ENCODE data around the gene KMT2C.
"Not testable (repeated sequence)": the region's sequence is repeated elsewhere in the genome, so short reads cannot be mapped to it uniquely, and the experiment has no call there.

KMT2C gene

DNA sequence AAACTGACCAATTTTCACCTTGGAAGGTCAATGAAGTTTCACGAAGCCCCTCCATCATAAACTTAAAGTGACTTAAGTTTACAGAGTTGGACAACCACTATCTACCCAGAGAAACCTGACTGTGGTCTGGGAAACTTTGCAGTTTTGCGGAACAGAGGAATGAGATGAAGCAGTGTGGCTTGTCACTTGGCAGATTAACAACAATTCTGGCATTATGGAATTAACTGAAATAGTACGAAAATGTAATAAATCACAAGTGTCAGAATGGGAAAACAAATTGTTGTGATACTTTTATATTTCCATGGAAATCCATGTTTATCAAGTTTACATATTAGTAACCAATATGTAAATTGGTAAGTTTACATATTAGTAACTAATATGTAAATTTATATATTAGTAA, 4.9 kb downstream of the KMT2C start:
- Histone ChIP-seq H3K9ac (ENCODE audit: low read depth, low read length) (no peak overlapping the region), H3K4me1 (ENCODE audit: insufficient read depth, low read length) (peaks cover 23% of the 10 kb centered on the region), H3K27me3 (ENCODE audit: insufficient read depth, low read length, poor library complexity) (no peaks in the 10 kb centered on the region), H2AFZ (ENCODE audit: low read depth, low read length) (no peak overlapping the region), H3K9me3 (ENCODE audit: insufficient read depth, low read length, severe bottlenecking) (no peaks in the 10 kb centered on the region), H3K27ac (ENCODE audit: low read length) (no peak overlapping the region), H3K4me2 (ENCODE audit: insufficient read depth, low read length) (peak overlapping the region; percentile 28; the same call in 1 of the 2 replicates), H3K4me3 (ENCODE audit: low read depth in 1 of 2, low read length in 2 of 2) (no peak overlapping the region), H4K20me1 (ENCODE audit: insufficient read depth, low read length) (peaks cover 57% of the 10 kb centered on the region), H3K79me2 (ENCODE audit: insufficient read depth, low read length) (peaks cover 98% of the 10 kb centered on the region), H3K36me3 (ENCODE audit: insufficient read depth, low read length) (peaks cover 2% of the 10 kb centered on the region; the same call in 1 of the 2 replicates)
- TF ChIP-seq, protein P1, sequence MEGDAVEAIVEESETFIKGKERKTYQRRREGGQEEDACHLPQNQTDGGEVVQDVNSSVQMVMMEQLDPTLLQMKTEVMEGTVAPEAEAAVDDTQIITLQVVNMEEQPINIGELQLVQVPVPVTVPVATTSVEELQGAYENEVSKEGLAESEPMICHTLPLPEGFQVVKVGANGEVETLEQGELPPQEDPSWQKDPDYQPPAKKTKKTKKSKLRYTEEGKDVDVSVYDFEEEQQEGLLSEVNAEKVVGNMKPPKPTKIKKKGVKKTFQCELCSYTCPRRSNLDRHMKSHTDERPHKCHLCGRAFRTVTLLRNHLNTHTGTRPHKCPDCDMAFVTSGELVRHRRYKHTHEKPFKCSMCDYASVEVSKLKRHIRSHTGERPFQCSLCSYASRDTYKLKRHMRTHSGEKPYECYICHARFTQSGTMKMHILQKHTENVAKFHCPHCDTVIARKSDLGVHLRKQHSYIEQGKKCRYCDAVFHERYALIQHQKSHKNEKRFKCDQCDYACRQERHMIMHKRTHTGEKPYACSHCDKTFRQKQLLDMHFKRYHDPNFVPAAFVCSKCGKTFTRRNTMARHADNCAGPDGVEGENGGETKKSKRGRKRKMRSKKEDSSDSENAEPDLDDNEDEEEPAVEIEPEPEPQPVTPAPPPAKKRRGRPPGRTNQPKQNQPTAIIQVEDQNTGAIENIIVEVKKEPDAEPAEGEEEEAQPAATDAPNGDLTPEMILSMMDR (IDR thresholded peaks at IDR 0.05; ENCODE audit: borderline replicate concordance, extremely low read depth, low read length, poor library complexity, severe bottlenecking): no peak
- TF ChIP-seq EZH2 (IDR thresholded peaks at IDR 0.05; ENCODE audit: borderline replicate concordance, low read depth, low read length, severe bottlenecking): no peak
- ATAC-seq (ENCODE audit: insufficient read depth, low read depth) (no peak), DNase-seq (no peak)

DNA sequence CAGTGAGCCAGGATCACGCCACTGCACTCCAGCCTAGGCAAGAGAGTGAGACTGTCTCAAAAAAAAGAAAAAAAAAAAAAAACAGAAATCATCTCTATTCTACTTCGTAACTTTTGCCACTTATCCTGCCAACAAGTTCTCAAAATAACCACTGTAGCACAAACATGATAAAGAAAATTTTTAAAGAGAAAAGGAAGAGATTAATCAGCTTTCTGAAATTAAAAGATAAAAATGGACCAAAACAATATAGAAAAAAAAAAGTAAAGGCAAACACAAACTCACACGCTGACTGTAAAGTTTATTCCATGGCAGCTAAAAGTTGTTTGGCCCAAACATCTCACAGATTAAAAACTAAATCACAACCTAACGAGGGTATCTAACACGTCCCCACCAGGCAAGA, 5.7 kb downstream of the KMT2C start:
- H3K36me3 ChIP-seq (ENCODE audit: insufficient read depth, low read length); H3K4me2 ChIP-seq (ENCODE audit: insufficient read depth, low read length); ATAC-seq (ENCODE audit: insufficient read depth, low read depth); H3K27ac ChIP-seq (ENCODE audit: low read length); H3K4me3 ChIP-seq (ENCODE audit: low read depth in 1 of 2, low read length in 2 of 2); H2AFZ ChIP-seq (ENCODE audit: low read depth, low read length); H3K9ac ChIP-seq (ENCODE audit: low read depth, low read length); H3K27me3 ChIP-seq (ENCODE audit: insufficient read depth, low read length, poor library complexity); H3K9me3 ChIP-seq (ENCODE audit: insufficient read depth, low read length, severe bottlenecking); DNase-seq: not testable (repeated sequence)
- peaks cover 64% of the 10 kb centered on the region for H4K20me1 ChIP-seq (ENCODE audit: insufficient read depth, low read length)
- peaks cover 100% of the 10 kb centered on the region for H3K79me2 ChIP-seq (ENCODE audit: insufficient read depth, low read length)
- H3K4me1 ChIP-seq (ENCODE audit: insufficient read depth, low read length): peaks cover 23% of the 10 kb centered on the region

DNA sequence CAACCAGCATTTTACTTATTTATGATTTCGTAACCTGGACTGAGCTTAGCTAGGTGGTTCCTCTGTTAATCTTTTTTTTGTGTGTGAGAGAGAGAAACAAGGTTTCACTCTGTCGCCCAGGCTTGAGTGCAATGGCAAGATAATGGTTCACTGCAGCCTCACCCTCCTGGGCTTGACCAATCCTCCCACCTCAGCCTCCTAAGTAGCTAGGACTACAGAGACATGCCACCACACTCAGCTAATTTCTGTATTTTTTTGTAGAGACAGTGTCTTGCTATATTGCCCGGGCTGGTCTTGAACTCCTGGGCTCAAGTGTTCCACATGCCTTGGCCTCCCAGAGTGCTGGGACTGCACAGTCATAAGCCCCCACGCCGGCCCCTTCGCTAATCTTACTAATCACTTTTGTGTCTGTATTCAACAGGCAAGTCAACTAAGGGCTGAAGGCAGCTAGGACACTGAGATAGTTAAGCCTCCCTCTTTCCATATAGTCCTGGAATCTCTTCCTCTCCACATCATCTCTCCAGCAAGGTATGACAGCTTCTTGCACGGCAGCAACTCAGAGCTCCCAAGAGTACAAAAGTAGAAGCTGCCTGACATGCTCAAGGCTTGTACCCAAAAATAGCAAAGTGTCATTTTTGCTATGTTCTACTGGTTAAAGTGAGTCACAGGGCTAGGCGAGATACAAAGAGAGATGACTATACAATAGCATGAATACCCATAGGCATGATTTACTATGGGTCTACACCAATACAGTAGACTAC, 11.3 kb downstream of the KMT2C start:
- H3K27me3 ChIP-seq (ENCODE audit: insufficient read depth, low read length, poor library complexity): no peaks in the 10 kb centered on the region
- peaks cover 62% of the 10 kb centered on the region for H4K20me1 ChIP-seq (ENCODE audit: insufficient read depth, low read length)
- H3K9me3 ChIP-seq (ENCODE audit: insufficient read depth, low read length, severe bottlenecking): peaks cover 5% of the 10 kb centered on the region
- DNase-seq: no peak
- no peak overlapping the region for H3K9ac ChIP-seq (ENCODE audit: low read depth, low read length)
- no peak overlapping the region for H3K27ac ChIP-seq (ENCODE audit: low read length)
- no peak for ATAC-seq (ENCODE audit: insufficient read depth, low read depth)
- TF ChIP-seq, protein P1 (IDR thresholded peaks at IDR 0.05; ENCODE audit: borderline replicate concordance, extremely low read depth, low read length, poor library complexity, severe bottlenecking): no peak
- TF ChIP-seq EZH2 (IDR thresholded peaks at IDR 0.05; ENCODE audit: borderline replicate concordance, low read depth, low read length, severe bottlenecking): no peak
- no peak overlapping the region for H3K4me2 ChIP-seq (ENCODE audit: insufficient read depth, low read length)
- no peak overlapping the region for H2AFZ ChIP-seq (ENCODE audit: low read depth, low read length)
- H3K4me1 ChIP-seq (ENCODE audit: insufficient read depth, low read length): no peaks in the 10 kb centered on the region
- no peak overlapping the region for H3K4me3 ChIP-seq (ENCODE audit: low read depth in 1 of 2, low read length in 2 of 2)
- H3K36me3 ChIP-seq (ENCODE audit: insufficient read depth, low read length): peaks cover 13% of the 10 kb centered on the region
- peaks cover 100% of the 10 kb centered on the region for H3K79me2 ChIP-seq (ENCODE audit: insufficient read depth, low read length)

DNA sequence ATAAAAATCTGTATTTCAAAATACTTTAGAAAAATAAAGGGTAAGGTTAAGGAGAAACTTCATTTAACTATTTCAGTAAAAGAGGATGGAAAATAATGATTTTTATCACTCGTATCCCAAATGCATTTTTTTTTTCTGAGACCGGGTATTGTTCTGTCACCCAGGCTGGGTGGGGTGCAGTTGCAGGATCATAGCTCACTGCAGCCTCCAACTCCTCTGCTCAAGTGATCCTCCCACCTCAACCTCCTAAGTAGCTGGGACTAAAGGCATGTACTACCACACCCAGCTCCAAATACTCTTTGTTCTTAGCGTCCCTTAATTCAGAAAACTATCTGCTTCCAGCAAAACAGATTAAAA, 11.8 kb downstream of the KMT2C start:
- no peaks in the 10 kb centered on the region for H3K4me1 ChIP-seq (ENCODE audit: insufficient read depth, low read length)

DNA sequence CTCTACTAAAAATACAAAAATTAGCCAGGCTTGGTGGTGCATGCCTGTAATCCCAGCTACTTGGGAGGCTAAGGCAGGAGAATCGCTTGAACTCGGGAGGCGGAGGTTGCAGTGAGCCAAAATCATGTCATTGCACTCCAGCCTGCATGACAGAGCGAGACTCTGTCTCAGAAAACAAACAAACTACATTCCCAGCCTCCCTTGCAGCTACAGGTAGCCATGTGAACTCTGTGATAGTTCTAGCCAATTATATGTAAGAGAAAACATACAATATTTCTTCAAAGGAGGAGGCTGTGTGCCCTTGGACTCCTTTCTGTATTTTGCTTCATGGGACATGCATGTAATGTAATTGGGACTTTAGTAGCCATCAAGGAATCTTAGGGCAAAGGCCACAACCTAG, 12.6 kb downstream of the KMT2C start:
- not testable (repeated sequence) for ATAC-seq (ENCODE audit: insufficient read depth, low read depth); H3K4me3 ChIP-seq (ENCODE audit: low read depth in 1 of 2, low read length in 2 of 2); H3K4me1 ChIP-seq (ENCODE audit: insufficient read depth, low read length); DNase-seq; H2AFZ ChIP-seq (ENCODE audit: low read depth, low read length); H3K9me3 ChIP-seq (ENCODE audit: insufficient read depth, low read length, severe bottlenecking); H3K4me2 ChIP-seq (ENCODE audit: insufficient read depth, low read length); H3K27ac ChIP-seq (ENCODE audit: low read length); H3K9ac ChIP-seq (ENCODE audit: low read depth, low read length); H3K27me3 ChIP-seq (ENCODE audit: insufficient read depth, low read length, poor library complexity)
- peaks cover 60% of the 10 kb centered on the region for H4K20me1 ChIP-seq (ENCODE audit: insufficient read depth, low read length)
- H3K36me3 ChIP-seq (ENCODE audit: insufficient read depth, low read length): peaks cover 13% of the 10 kb centered on the region
- peaks cover 100% of the 10 kb centered on the region for H3K79me2 ChIP-seq (ENCODE audit: insufficient read depth, low read length)

More for the DNA sequence above, 11.8 kb downstream of the KMT2C start:
- H3K4me2 ChIP-seq (ENCODE audit: insufficient read depth, low read length): no peak overlapping the region
- TF ChIP-seq, protein P1 (IDR thresholded peaks at IDR 0.05; ENCODE audit: borderline replicate concordance, extremely low read depth, low read length, poor library complexity, severe bottlenecking): no peak
- no peak for TF ChIP-seq EZH2 (IDR thresholded peaks at IDR 0.05; ENCODE audit: borderline replicate concordance, low read depth, low read length, severe bottlenecking)
- H2AFZ ChIP-seq (ENCODE audit: low read depth, low read length): no peak overlapping the region
- H3K79me2 ChIP-seq (ENCODE audit: insufficient read depth, low read length): peaks cover 100% of the 10 kb centered on the region
- no peak for ATAC-seq (ENCODE audit: insufficient read depth, low read depth)
- H3K27me3 ChIP-seq (ENCODE audit: insufficient read depth, low read length, poor library complexity): no peaks in the 10 kb centered on the region
- no peak overlapping the region for H3K9ac ChIP-seq (ENCODE audit: low read depth, low read length)
- H3K27ac ChIP-seq (ENCODE audit: low read length): no peak overlapping the region
- H3K4me3 ChIP-seq (ENCODE audit: low read depth in 1 of 2, low read length in 2 of 2): no peak overlapping the region
- H3K9me3 ChIP-seq (ENCODE audit: insufficient read depth, low read length, severe bottlenecking): peaks cover 5% of the 10 kb centered on the region
- no peak for DNase-seq
- peaks cover 59% of the 10 kb centered on the region for H4K20me1 ChIP-seq (ENCODE audit: insufficient read depth, low read length)
- H3K36me3 ChIP-seq (ENCODE audit: insufficient read depth, low read length): peaks cover 13% of the 10 kb centered on the region

DNA sequence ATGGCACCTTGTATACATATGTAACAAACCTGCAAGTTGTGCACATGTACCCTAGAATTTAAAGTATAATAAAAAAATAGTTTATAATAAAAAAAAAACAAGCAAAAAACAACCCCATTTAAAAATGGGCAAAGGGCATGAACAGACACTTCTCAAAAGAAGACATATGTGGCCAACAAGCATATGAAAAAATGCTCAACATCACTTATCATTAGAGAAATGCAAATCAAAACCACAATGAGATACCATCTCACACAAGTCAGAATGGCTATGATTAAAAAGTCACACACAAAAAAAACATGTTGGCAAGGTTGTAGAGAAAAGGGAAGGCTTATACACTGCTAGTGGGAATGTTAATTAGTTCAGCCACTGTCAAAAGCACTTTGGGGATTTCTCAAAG, 14.9 kb downstream of the KMT2C start:
- H3K4me2 ChIP-seq (ENCODE audit: insufficient read depth, low read length); H3K27me3 ChIP-seq (ENCODE audit: insufficient read depth, low read length, poor library complexity); H3K9ac ChIP-seq (ENCODE audit: low read depth, low read length); H3K27ac ChIP-seq (ENCODE audit: low read length); H2AFZ ChIP-seq (ENCODE audit: low read depth, low read length); ATAC-seq (ENCODE audit: insufficient read depth, low read depth); H3K4me1 ChIP-seq (ENCODE audit: insufficient read depth, low read length); H3K9me3 ChIP-seq (ENCODE audit: insufficient read depth, low read length, severe bottlenecking); H3K4me3 ChIP-seq (ENCODE audit: low read depth in 1 of 2, low read length in 2 of 2); DNase-seq: not testable (repeated sequence)
- peaks cover 51% of the 10 kb centered on the region for H4K20me1 ChIP-seq (ENCODE audit: insufficient read depth, low read length)
- peaks cover 11% of the 10 kb centered on the region for H3K36me3 ChIP-seq (ENCODE audit: insufficient read depth, low read length)
- peaks cover 99% of the 10 kb centered on the region for H3K79me2 ChIP-seq (ENCODE audit: insufficient read depth, low read length)

Measured in DND-41 (cell line).